Osteocyte (in vitro differentiated cells): Measurements from ENCODE around the gene CDH22. TPM values are rescaled to one million over a fixed set of nuclear protein-coding genes. Genes with fewer than 3 reads are reported as not detected.

ENCODE experiments used
- DNase-seq: peaks from one replicate; pipeline ENCODE4 v3.0.0; 2021; ENCODE audit warnings: mixed read lengths; ENCODE audit not compliant: unreplicated experiment; ENCODE audit errors: extremely low spot score
- H3K27ac Mint-ChIP-seq: one replicate; pipeline ENCODE4 v1.8.0; 2021; ENCODE audit warnings: mild to moderate bottlenecking, mixed read lengths; ENCODE audit not compliant: unreplicated experiment
- H3K27me3 Mint-ChIP-seq: one replicate; pipeline ENCODE4 v1.8.0; 2021; ENCODE audit warnings: mixed read lengths; ENCODE audit not compliant: unreplicated experiment
- H3K36me3 Mint-ChIP-seq: one replicate; pipeline ENCODE4 v1.8.0; 2021; ENCODE audit warnings: mixed read lengths; ENCODE audit not compliant: unreplicated experiment
- H3K4me1 Mint-ChIP-seq: one replicate; pipeline ENCODE4 v1.8.0; 2021; ENCODE audit warnings: mixed read lengths; ENCODE audit not compliant: unreplicated experiment
- H3K4me3 Mint-ChIP-seq: one replicate; pipeline ENCODE4 v1.8.0; 2021; ENCODE audit warnings: mild to moderate bottlenecking, moderate library complexity, mixed read lengths; ENCODE audit not compliant: unreplicated experiment
- H3K9me3 Mint-ChIP-seq: one replicate; pipeline ENCODE4 v1.8.0; 2021; ENCODE audit warnings: mixed read lengths; ENCODE audit not compliant: unreplicated experiment
- CTCF ChIP-seq: fragments of 200-600 bp; sonication (generic); IDR thresholded peaks from 2 replicates; pipeline ENCODE4 v1.5.0; 2021; ENCODE audit warnings: antibody characterized with exemption, mild to moderate bottlenecking, moderate library complexity
- total RNA-seq: library from RNA; stranded (reverse); gene quantifications from 2 replicates; pipeline ENCODE4 v1.2.1, GENCODE V29; 2021

CDH22 gene
- total RNA-seq, 1 donor from 2014 or later = not detected

- Mint-ChIP-seq H3K4me1 (peaks cover 31% of the 10 kb centered on the region), H3K36me3 (peaks cover 19% of the 10 kb centered on the region), H3K27me3 (no peaks in the 10 kb centered on the region), H3K9me3 (no peaks in the 10 kb centered on the region), H3K4me3 (no peak overlapping the region), H3K27ac (no peak overlapping the region)
- no peak for DNase-seq
- TF ChIP-seq CTCF = no peak
These were observed 46.8 kb upstream of the CDH22 start for GRCh38 chr20:46354920-46355654.

GRCh38 chr20:46354207-46354555 is 45.9 kb upstream of the CDH22 start:
- H3K9me3 Mint-ChIP-seq = no peaks in the 10 kb centered on the region
- no peak overlapping the region for H3K4me3 Mint-ChIP-seq
- H3K36me3 Mint-ChIP-seq = peaks cover 18% of the 10 kb centered on the region
- no peaks in the 10 kb centered on the region for H3K27me3 Mint-ChIP-seq
- no peak for DNase-seq
- H3K27ac Mint-ChIP-seq = no peak overlapping the region
- H3K4me1 Mint-ChIP-seq = peaks cover 34% of the 10 kb centered on the region
- no peak for TF ChIP-seq CTCF

- no peaks in the 10 kb centered on the region for H3K9me3 Mint-ChIP-seq
- no peak for DNase-seq
- peaks cover 34% of the 10 kb centered on the region for H3K4me1 Mint-ChIP-seq
- no peaks in the 10 kb centered on the region for H3K27me3 Mint-ChIP-seq
- no peak overlapping the region for H3K27ac Mint-ChIP-seq
- H3K36me3 Mint-ChIP-seq = peaks cover 16% of the 10 kb centered on the region
- no peak overlapping the region for H3K4me3 Mint-ChIP-seq
- TF ChIP-seq CTCF = no peak
These were observed 45.4 kb upstream of the CDH22 start for GRCh38 chr20:46353500-46354206.

- H3K4me1 Mint-ChIP-seq = peaks cover 34% of the 10 kb centered on the region
These were observed 44.2 kb upstream of the CDH22 start for GRCh38 chr20:46352370-46352938.

More at GRCh38 chr20:46352370-46352938, 44.2 kb upstream of the CDH22 start:
- Mint-ChIP-seq H3K9me3 (no peaks in the 10 kb centered on the region), H3K4me3 (no peak overlapping the region), H3K36me3 (peaks cover 10% of the 10 kb centered on the region), H3K27me3 (no peaks in the 10 kb centered on the region), H3K27ac (peak overlapping the region; percentile 95)
- no peak for DNase-seq
- TF ChIP-seq CTCF = no peak
